Ovary (tissue), 3 donors: ENCODE results near the gene CLCN1.

ENCODE experiments used
- CTCF ChIP-seq, 3 donors: fragments of 450-650 bp in 2 of 3; fragments of 200-600 bp in 1 of 3; IDR thresholded peaks; one replicate each; pipeline versions ENCODE4 v1.5.1 to v1.8.0; 2016 to 2022; ENCODE audit warnings: antibody characterized with exemption in 3 of 3, mild to moderate bottlenecking in 1 of 3
- EP300 ChIP-seq: sonication (generic); formaldehyde crosslinking; IDR thresholded peaks from one replicate; pipeline ENCODE4 v1.6.1; 2017; ENCODE audit warnings: antibody characterized with exemption
- POLR2A ChIP-seq: fragments of 450-650 bp; IDR thresholded peaks from one replicate; pipeline ENCODE4 v1.6.1; 2017; ENCODE audit warnings: antibody characterized with exemption, mild to moderate bottlenecking, moderate library complexity
- donor health status: DM: no; HTN: no; CAD: no.

- TF ChIP-seq POLR2A (no peak), CTCF (IDR thresholded peaks at IDR 0.05) (no peak), EP300 (no peak)
These were observed 35.1 kb downstream of the CLCN1 start for GRCh38 chr7:143351060-143351459.
